Activated naive CD8-positive, alpha-beta T cell (primary cell): ENCODE data around the gene ARFGEF3.

Experiments used
- H3K27ac Mint-ChIP-seq: one replicate; pipeline ENCODE4 v1.8.0; 2021; ENCODE audit warnings: mixed read lengths
- H3K27me3 Mint-ChIP-seq: one replicate; pipeline ENCODE4 v1.8.0; 2021; ENCODE audit warnings: mixed read lengths
- H3K36me3 Mint-ChIP-seq: one replicate; pipeline ENCODE4 v1.8.0; 2021; ENCODE audit warnings: mixed read lengths
- H3K4me1 Mint-ChIP-seq: one replicate; pipeline ENCODE4 v1.8.0; 2021; ENCODE audit warnings: low read depth, mixed read lengths
- H3K4me3 Mint-ChIP-seq: one replicate; pipeline ENCODE4 v1.8.0; 2021; ENCODE audit warnings: mild to moderate bottlenecking, mixed read lengths
- H3K9me3 Mint-ChIP-seq: one replicate; pipeline ENCODE4 v1.8.0; 2021; ENCODE audit warnings: low read depth, mixed read lengths

Gene ARFGEF3

GRCh38 chr6:138258197-138258596 lies 96.5 kb downstream of the ARFGEF3 start:
- no peak overlapping the region for H3K27ac Mint-ChIP-seq
- H3K27me3 Mint-ChIP-seq, result peaks cover 6% of the 10 kb centered on the region
- H3K4me3 Mint-ChIP-seq, result no peak overlapping the region
- H3K4me1 Mint-ChIP-seq, result no peaks in the 10 kb centered on the region
- no peaks in the 10 kb centered on the region for H3K36me3 Mint-ChIP-seq
- no peaks in the 10 kb centered on the region for H3K9me3 Mint-ChIP-seq

DNA sequence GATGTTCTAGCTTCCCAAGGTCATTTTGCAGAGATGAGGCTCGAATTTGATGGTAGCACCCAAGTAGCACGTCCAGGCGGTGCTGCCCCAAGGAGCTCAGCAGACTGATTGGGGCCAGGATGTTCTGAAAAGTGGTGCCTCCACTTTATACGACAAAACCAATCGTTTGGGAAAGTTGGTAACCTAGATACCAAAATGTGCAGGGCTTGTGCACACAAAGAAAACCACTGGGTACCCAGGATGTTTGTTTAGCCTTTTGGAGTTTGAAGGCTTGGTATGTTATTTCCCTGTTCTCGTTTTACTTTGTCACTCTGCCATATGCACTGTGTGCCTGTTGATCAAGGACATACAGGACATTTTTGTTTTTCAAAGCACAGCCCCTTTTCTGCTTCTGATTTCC lies 97.3 kb downstream of the ARFGEF3 start:
- peaks cover 6% of the 10 kb centered on the region for H3K27me3 Mint-ChIP-seq
- no peak overlapping the region for H3K27ac Mint-ChIP-seq

GRCh38 chr6:138261116-138261780 lies 99.5 kb downstream of the ARFGEF3 start:
- Mint-ChIP-seq H3K4me3 (no peak overlapping the region), H3K4me1 (no peaks in the 10 kb centered on the region), H3K27ac (no peak overlapping the region), H3K27me3 (peaks cover 10% of the 10 kb centered on the region), H3K36me3 (no peaks in the 10 kb centered on the region), H3K9me3 (no peaks in the 10 kb centered on the region)

More for the DNA sequence above, 97.3 kb downstream of the ARFGEF3 start:
- Mint-ChIP-seq H3K4me3 (no peak overlapping the region), H3K36me3 (no peaks in the 10 kb centered on the region), H3K9me3 (no peaks in the 10 kb centered on the region), H3K4me1 (no peaks in the 10 kb centered on the region)

DNA sequence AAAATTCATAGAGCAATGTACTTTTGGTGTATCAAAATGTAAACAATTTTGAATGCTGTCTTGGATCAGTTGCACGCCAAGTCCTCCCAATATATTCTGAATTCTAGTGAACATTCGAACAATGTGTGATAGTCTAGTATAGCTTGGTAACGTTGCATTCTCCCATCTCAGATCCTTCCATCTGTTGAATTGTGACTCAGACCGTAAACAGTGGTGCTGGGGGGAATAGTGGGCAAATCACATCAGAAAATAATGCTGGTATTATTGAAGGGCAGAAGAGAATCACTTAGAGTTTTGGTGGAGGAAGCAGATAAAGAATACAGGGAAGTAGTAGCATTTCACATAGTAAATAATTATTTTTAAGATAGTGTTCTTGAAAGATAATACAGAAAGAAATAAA lies 102.2 kb downstream of the ARFGEF3 start:
- Mint-ChIP-seq H3K4me3 (no peak overlapping the region), H3K4me1 (no peaks in the 10 kb centered on the region), H3K27me3 (peaks cover 9% of the 10 kb centered on the region), H3K36me3 (no peaks in the 10 kb centered on the region), H3K27ac (no peak overlapping the region), H3K9me3 (no peaks in the 10 kb centered on the region)

DNA sequence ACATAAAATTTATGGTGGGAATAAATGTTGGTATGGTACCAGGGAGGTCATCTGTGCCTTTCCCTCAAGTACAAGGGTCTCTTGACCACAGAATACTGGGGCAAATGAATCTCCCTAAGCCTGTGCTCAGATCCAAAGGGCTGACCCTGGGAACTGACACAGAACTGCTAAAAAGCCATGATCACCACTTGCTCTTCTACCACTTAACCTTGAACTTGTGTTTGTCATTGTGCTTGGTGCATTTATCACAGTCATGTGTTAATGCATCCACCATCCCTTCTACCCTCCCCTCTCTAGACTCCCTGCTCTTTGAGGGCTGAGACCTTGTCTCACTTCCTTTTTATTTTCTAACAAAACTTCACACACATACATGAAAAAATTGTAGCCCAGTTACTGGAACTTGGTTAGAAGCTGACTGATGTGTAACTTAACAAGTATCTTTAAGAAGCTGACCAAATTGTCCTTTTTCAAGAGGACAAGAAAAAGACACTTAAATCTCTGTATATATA lies 102.7 kb downstream of the ARFGEF3 start:
- no peak overlapping the region for H3K4me3 Mint-ChIP-seq
- no peaks in the 10 kb centered on the region for H3K36me3 Mint-ChIP-seq
- H3K9me3 Mint-ChIP-seq, result no peaks in the 10 kb centered on the region
- H3K27ac Mint-ChIP-seq, result no peak overlapping the region
- no peaks in the 10 kb centered on the region for H3K4me1 Mint-ChIP-seq
- H3K27me3 Mint-ChIP-seq, result peaks cover 9% of the 10 kb centered on the region

DNA sequence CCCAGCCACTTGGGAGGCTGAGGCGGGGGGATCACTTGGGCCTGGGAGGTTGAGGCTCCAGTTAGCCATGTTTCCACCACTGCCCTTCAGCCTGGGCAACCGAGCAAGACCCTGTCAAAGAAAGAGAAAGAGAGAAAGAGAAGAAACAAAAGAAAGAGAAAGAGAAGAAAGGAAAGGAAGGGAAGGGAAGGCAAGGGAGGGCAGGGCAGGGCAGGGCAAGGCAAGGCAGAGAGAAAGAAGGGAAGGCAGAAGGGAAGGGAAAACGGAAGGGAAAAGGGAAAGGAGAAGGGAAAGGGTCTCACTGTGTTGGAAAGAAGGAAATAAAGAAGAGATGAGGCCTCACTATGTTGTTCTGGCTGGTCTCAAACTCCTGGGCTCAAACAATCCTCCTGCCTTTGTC lies 104.4 kb downstream of the ARFGEF3 start:
- H3K36me3 Mint-ChIP-seq, result no peaks in the 10 kb centered on the region
- H3K4me1 Mint-ChIP-seq, result no peaks in the 10 kb centered on the region
- no peaks in the 10 kb centered on the region for H3K9me3 Mint-ChIP-seq
- H3K27ac Mint-ChIP-seq, result no peak overlapping the region
- no peak overlapping the region for H3K4me3 Mint-ChIP-seq
- H3K27me3 Mint-ChIP-seq, result peaks cover 9% of the 10 kb centered on the region

DNA sequence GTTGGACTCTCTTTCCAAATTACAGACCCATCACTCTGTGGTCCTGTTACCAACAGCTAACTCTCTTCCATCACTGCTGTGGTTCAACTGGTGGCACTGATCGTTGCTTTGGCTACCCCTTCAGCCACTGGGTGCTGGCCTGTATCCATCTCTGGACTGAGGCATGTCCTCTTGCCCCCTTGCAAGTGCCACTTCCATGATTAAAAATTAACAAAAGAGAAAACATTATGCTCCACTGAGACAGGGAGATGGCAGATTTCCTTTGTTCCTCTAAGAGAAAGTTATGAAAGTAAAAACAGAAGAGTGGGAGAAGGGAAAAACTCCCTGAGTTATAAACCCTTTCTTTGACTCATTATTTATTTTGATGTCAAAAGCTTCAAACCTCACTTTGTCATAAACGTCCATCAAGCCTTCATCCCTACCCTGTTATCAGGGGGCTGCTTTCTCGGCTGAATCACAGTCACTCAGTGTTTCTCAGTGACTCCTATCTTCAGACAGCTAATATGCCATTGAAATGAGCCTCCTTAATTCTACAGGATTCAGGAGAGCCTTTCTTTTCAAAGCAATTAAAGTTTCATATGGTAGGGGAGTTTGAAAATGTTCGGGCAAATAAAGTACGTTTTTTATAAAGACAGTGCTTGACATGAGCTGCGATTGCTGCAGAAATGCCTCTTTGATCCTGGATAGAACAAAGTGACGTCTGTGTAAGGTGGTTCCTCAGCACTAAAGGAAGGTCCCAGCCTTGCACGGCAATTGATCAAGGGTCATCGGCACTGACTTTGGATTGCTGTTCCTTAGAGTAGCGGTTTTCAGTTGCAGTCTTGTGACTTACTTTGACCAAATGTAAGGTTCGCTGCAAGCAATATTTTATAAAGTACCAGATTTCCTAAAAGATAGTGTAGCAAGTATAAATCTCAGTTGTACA lies 106.5 kb downstream of the ARFGEF3 start:
- H3K4me3 Mint-ChIP-seq, result no peak overlapping the region
- no peak overlapping the region for H3K27ac Mint-ChIP-seq
- no peaks in the 10 kb centered on the region for H3K9me3 Mint-ChIP-seq
- peaks cover 6% of the 10 kb centered on the region for H3K27me3 Mint-ChIP-seq
- no peaks in the 10 kb centered on the region for H3K4me1 Mint-ChIP-seq
- H3K36me3 Mint-ChIP-seq, result no peaks in the 10 kb centered on the region

DNA sequence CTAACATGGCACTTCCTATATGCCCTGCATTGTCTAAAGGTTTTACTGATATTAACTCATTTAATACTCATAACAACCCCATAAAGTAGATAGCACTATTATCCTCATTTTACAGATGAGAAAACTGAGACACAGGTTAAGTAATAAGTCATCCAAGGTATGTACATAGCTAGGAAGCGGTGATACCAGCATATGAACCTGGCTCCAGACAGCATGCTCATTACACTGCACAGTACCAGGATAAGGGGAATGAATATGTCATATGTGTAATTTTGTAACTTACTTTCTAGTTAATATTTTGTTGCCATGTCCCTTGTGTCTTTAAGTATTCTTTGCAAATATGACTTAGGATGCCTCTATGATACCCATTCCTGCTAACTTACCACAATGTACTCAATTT lies 109.7 kb downstream of the ARFGEF3 start:
- Mint-ChIP-seq H3K9me3 (no peaks in the 10 kb centered on the region), H3K4me3 (no peak overlapping the region), H3K27me3 (peaks cover 2% of the 10 kb centered on the region), H3K36me3 (no peaks in the 10 kb centered on the region), H3K27ac (no peak overlapping the region), H3K4me1 (no peaks in the 10 kb centered on the region)

- no peak overlapping the region for H3K27ac Mint-ChIP-seq
- no peaks in the 10 kb centered on the region for H3K9me3 Mint-ChIP-seq
- no peaks in the 10 kb centered on the region for H3K36me3 Mint-ChIP-seq
- no peaks in the 10 kb centered on the region for H3K4me1 Mint-ChIP-seq
- no peak overlapping the region for H3K4me3 Mint-ChIP-seq
- H3K27me3 Mint-ChIP-seq, result no peaks in the 10 kb centered on the region
Observed at GRCh38 chr6:138272533-138273315, 111.0 kb downstream of the ARFGEF3 start.

DNA sequence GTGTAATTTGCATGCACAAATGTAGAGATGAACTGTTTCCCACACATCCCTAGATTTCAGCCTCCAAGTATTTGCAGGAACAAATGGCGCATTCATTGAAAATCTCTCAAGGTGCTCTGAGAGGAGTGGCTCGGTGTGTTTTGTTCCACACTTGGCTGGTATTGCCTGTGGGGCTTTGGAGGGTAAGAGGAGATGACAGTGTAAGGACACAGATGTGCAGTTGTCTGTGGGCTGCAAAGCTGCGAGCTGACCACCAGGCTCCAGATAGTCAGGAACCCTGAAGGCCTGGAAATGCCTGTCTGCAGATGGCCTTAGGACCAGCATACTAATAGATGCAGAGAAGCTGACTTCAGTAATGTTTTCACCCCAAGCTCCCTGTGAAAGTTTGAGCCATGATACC lies 114.2 kb downstream of the ARFGEF3 start:
- Mint-ChIP-seq H3K36me3 (no peaks in the 10 kb centered on the region), H3K27me3 (no peaks in the 10 kb centered on the region), H3K4me3 (no peak overlapping the region), H3K27ac (no peak overlapping the region), H3K4me1 (no peaks in the 10 kb centered on the region), H3K9me3 (no peaks in the 10 kb centered on the region)

DNA sequence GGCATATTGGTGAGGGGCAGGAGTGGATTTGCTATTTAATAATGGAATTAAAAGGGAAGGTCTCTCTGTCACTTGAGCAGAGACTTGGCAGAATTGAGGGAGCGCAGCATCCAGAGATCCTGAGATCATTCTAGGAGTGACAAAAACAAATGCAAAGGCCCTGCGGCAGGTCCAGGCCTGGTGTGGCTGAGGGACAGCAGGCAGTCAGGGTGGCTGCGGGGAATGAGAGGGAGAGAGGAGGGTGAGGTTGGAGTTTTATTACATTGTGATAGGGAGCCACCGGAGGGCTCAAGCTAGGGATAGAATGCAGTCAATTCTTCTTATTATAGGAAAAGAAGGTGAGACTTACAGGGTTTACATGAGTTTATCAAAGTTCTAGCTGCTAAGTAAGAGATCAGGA lies 116.1 kb downstream of the ARFGEF3 start:
- H3K4me1 Mint-ChIP-seq, result no peaks in the 10 kb centered on the region
- no peaks in the 10 kb centered on the region for H3K27me3 Mint-ChIP-seq
- H3K9me3 Mint-ChIP-seq, result no peaks in the 10 kb centered on the region
- no peak overlapping the region for H3K4me3 Mint-ChIP-seq
- H3K27ac Mint-ChIP-seq, result no peak overlapping the region
- H3K36me3 Mint-ChIP-seq, result no peaks in the 10 kb centered on the region

DNA sequence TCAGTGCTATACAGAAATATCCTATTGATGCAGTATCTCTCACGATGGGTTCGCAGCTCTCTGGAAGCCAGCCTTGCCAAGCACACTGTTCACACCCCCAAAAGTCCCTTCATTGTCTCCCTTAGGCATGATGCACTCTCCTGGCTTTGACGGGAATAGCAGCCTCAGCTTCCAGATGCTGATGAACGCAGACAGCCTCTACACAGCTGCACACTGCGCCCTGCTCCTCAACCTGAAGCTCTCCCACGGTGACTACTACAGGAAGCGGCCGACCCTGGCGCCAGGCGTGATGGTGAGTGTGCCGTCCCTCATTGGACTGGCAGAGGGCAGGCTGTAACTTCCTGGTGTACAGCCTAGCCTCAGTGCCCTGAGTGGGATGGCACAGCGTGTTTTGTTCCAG lies 116.6 kb downstream of the ARFGEF3 start:
- H3K27me3 Mint-ChIP-seq, result no peaks in the 10 kb centered on the region
- H3K4me3 Mint-ChIP-seq, result no peak overlapping the region
- no peaks in the 10 kb centered on the region for H3K4me1 Mint-ChIP-seq
- H3K27ac Mint-ChIP-seq, result no peak overlapping the region
- no peaks in the 10 kb centered on the region for H3K36me3 Mint-ChIP-seq
- no peaks in the 10 kb centered on the region for H3K9me3 Mint-ChIP-seq

- H3K36me3 Mint-ChIP-seq, result no peaks in the 10 kb centered on the region
- H3K9me3 Mint-ChIP-seq, result no peaks in the 10 kb centered on the region
- no peaks in the 10 kb centered on the region for H3K4me1 Mint-ChIP-seq
- no peak overlapping the region for H3K4me3 Mint-ChIP-seq
- no peak overlapping the region for H3K27ac Mint-ChIP-seq
- H3K27me3 Mint-ChIP-seq, result no peaks in the 10 kb centered on the region
Observed at GRCh38 chr6:138285800-138286199, 124.1 kb downstream of the ARFGEF3 start.

DNA sequence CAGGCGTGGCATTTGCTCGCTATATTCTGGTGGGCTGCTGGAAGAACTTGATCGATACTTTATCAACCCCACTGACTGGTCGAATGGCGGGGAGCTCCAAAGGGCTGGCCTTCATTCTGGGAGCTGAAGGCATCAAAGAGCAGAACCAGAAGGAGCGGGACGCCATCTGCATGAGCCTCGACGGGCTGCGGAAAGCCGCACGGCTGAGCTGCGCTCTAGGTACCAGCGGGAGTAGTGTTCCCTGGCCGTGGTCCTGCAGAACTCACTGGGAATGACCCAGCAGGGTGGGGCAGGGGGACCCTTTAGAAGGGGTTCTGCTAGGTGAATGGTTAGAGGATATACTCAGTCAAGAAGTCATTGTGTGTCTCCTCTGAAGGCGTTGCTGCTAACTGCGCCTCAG lies 125.0 kb downstream of the ARFGEF3 start:
- Mint-ChIP-seq H3K9me3 (no peaks in the 10 kb centered on the region), H3K4me1 (no peaks in the 10 kb centered on the region), H3K27ac (no peak overlapping the region), H3K4me3 (no peak overlapping the region), H3K27me3 (no peaks in the 10 kb centered on the region), H3K36me3 (no peaks in the 10 kb centered on the region)
